Activated T-cell treated with anti-CD3 and anti-CD28 coated beads, Interleukin-2, amount 50 U/mL, for 72 hours (primary cell): ENCODE results near the gene CD36. TPM values are rescaled to one million over a fixed set of nuclear protein-coding genes. Genes with fewer than 3 reads are reported as not detected.

Source experiments
- ATAC-seq, 2 donors: fragments of 150-1000 bp; cut with Tn5 transposase; replicated peaks in 1 of 2; 2 replicates each; pipeline ENCODE4 v1.10.0; 2021; ENCODE audit warnings: moderate library complexity in 2 of 2, mild to moderate bottlenecking in 1 of 2
- DNase-seq, 2 donors: peaks; one replicate each; pipeline ENCODE4 v3.0.0; 2021 to 2022; ENCODE audit warnings: mixed read lengths in 1 of 2
- H3K27ac Mint-ChIP-seq: one replicate; pipeline ENCODE4 v1.8.0; 2022; ENCODE audit warnings: mild to moderate bottlenecking, moderate library complexity, mixed read lengths
- H3K27me3 Mint-ChIP-seq: one replicate; pipeline ENCODE4 v1.8.0; 2022; ENCODE audit warnings: low read depth, mixed read lengths
- H3K36me3 Mint-ChIP-seq, 2 donors: one replicate each; pipeline ENCODE4 v1.8.0; 2022; ENCODE audit warnings: mixed read lengths in 2 of 2, mild to moderate bottlenecking in 1 of 2; ENCODE audit not compliant: insufficient read depth in 2 of 2
- H3K4me1 Mint-ChIP-seq: one replicate; pipeline ENCODE4 v1.8.0; 2022; ENCODE audit warnings: low read depth, mixed read lengths
- H3K4me3 Mint-ChIP-seq, 2 donors: one replicate each; pipeline ENCODE4 v1.8.0; 2022; ENCODE audit warnings: mild to moderate bottlenecking in 2 of 2, mixed read lengths in 2 of 2, moderate library complexity in 2 of 2
- H3K9me3 Mint-ChIP-seq, 2 donors: one replicate each; pipeline ENCODE4 v1.8.0; 2022; ENCODE audit warnings: mixed read lengths in 2 of 2
- total RNA-seq, 2 donors: library from RNA; stranded (reverse); gene quantifications; one replicate each; pipeline ENCODE4 v1.2.3, GENCODE V29; 2022

CD36 gene
- under 1 TPM; 0.21 to 0.65 TPM for total RNA-seq

GRCh38 chr7:80637911-80638765, at the start of gene CD36:
TSS of gene CD36 (plus strand) at chr7:80638642. CDS start at chr7:80646741, 8,099 bp downstream.
- Mint-ChIP-seq H3K27ac (no peak within 1 kb of the TSS), H3K9me3 (no peaks in the 10 kb centered on the region), H3K4me3 (no peak within 1 kb of the TSS), H3K4me1 (no peaks in the 10 kb centered on the region), H3K27me3 (no peaks in the 10 kb centered on the region), H3K36me3 (no peaks in the 10 kb centered on the region)
- ATAC-seq, result no peak
- DNase-seq, result no peak

GRCh38 chr7:80589631-80590030, 48.8 kb upstream of the CD36 start:
- Mint-ChIP-seq H3K27ac (no peak overlapping the region), H3K4me1 (no peaks in the 10 kb centered on the region), H3K27me3 (no peaks in the 10 kb centered on the region), H3K4me3 (no peak overlapping the region), H3K9me3 (no peaks in the 10 kb centered on the region), H3K36me3 (no peaks in the 10 kb centered on the region)
- DNase-seq (no peak), ATAC-seq (no peak)

GRCh38 chr7:80591654-80592053, 46.8 kb upstream of the CD36 start:
- Mint-ChIP-seq H3K9me3 (peaks cover 0 to 3% of the 10 kb centered on the region in 2 donors), H3K4me1 (no peaks in the 10 kb centered on the region), H3K36me3 (no peaks in the 10 kb centered on the region), H3K27ac (no peak overlapping the region), H3K27me3 (no peaks in the 10 kb centered on the region), H3K4me3 (no peak overlapping the region)
- no peak for ATAC-seq
- no peak for DNase-seq

- H3K4me1 Mint-ChIP-seq, result no peaks in the 10 kb centered on the region
- no peaks in the 10 kb centered on the region for H3K27me3 Mint-ChIP-seq
- no peaks in the 10 kb centered on the region for H3K36me3 Mint-ChIP-seq
- no peak overlapping the region for H3K27ac Mint-ChIP-seq
- DNase-seq (no peak), ATAC-seq (no peak)
- no peak overlapping the region for H3K4me3 Mint-ChIP-seq
- peaks cover 0 to 3% of the 10 kb centered on the region in 2 donors for H3K9me3 Mint-ChIP-seq
These were observed 44.4 kb upstream of the CD36 start for GRCh38 chr7:80593869-80594586.

GRCh38 chr7:80596933-80597517, 41.4 kb upstream of the CD36 start:
- H3K9me3 Mint-ChIP-seq, result peaks cover 0 to 3% of the 10 kb centered on the region in 2 donors
- H3K36me3 Mint-ChIP-seq, result no peaks in the 10 kb centered on the region
- H3K27ac Mint-ChIP-seq, result no peak overlapping the region
- no peak overlapping the region for H3K4me3 Mint-ChIP-seq
- ATAC-seq (no peak), DNase-seq (no peak)
- H3K4me1 Mint-ChIP-seq, result no peaks in the 10 kb centered on the region
- no peaks in the 10 kb centered on the region for H3K27me3 Mint-ChIP-seq

- Mint-ChIP-seq H3K4me3 (no peak overlapping the region), H3K27me3 (no peaks in the 10 kb centered on the region), H3K9me3 (peaks cover 0 to 3% of the 10 kb centered on the region in 2 donors), H3K36me3 (no peaks in the 10 kb centered on the region), H3K27ac (no peak overlapping the region), H3K4me1 (no peaks in the 10 kb centered on the region)
- DNase-seq (no peak), ATAC-seq (no peak)
These were observed 40.6 kb upstream of the CD36 start for GRCh38 chr7:80597875-80598274.

GRCh38 chr7:80600046-80600445, 38.4 kb upstream of the CD36 start:
- ATAC-seq (no peak), DNase-seq (no peak)
- no peak overlapping the region for H3K27ac Mint-ChIP-seq
- H3K27me3 Mint-ChIP-seq, result no peaks in the 10 kb centered on the region
- no peak overlapping the region for H3K4me3 Mint-ChIP-seq
- no peaks in the 10 kb centered on the region for H3K4me1 Mint-ChIP-seq
- peaks cover 0 to 3% of the 10 kb centered on the region in 2 donors for H3K9me3 Mint-ChIP-seq
- no peaks in the 10 kb centered on the region for H3K36me3 Mint-ChIP-seq

- H3K36me3 Mint-ChIP-seq, result no peaks in the 10 kb centered on the region
- H3K27me3 Mint-ChIP-seq, result no peaks in the 10 kb centered on the region
- no peaks in the 10 kb centered on the region for H3K9me3 Mint-ChIP-seq
- no peak for ATAC-seq
- H3K4me3 Mint-ChIP-seq, result no peak overlapping the region
- H3K27ac Mint-ChIP-seq, result no peak overlapping the region
- DNase-seq, result no peak
- H3K4me1 Mint-ChIP-seq, result no peaks in the 10 kb centered on the region
These were observed 36.4 kb upstream of the CD36 start for GRCh38 chr7:80601999-80602398.

- no peak for ATAC-seq
- Mint-ChIP-seq H3K36me3 (no peaks in the 10 kb centered on the region), H3K4me3 (no peak overlapping the region), H3K9me3 (no peaks in the 10 kb centered on the region), H3K27ac (no peak overlapping the region), H3K4me1 (no peaks in the 10 kb centered on the region), H3K27me3 (no peaks in the 10 kb centered on the region)
- DNase-seq, result no peak
These were observed 34.5 kb upstream of the CD36 start for GRCh38 chr7:80603940-80604339.

- H3K27me3 Mint-ChIP-seq, result no peaks in the 10 kb centered on the region
- H3K4me3 Mint-ChIP-seq, result no peak overlapping the region
- no peaks in the 10 kb centered on the region for H3K4me1 Mint-ChIP-seq
- no peak overlapping the region for H3K27ac Mint-ChIP-seq
- no peaks in the 10 kb centered on the region for H3K9me3 Mint-ChIP-seq
- no peak for ATAC-seq
- DNase-seq, result no peak
- no peaks in the 10 kb centered on the region for H3K36me3 Mint-ChIP-seq
These were observed 34.0 kb upstream of the CD36 start for GRCh38 chr7:80604436-80604835.

- no peak overlapping the region for H3K4me3 Mint-ChIP-seq
- no peaks in the 10 kb centered on the region for H3K9me3 Mint-ChIP-seq
- H3K27me3 Mint-ChIP-seq, result no peaks in the 10 kb centered on the region
- H3K27ac Mint-ChIP-seq, result no peak overlapping the region
- no peaks in the 10 kb centered on the region for H3K36me3 Mint-ChIP-seq
- no peaks in the 10 kb centered on the region for H3K4me1 Mint-ChIP-seq
- no peak for ATAC-seq
- no peak for DNase-seq
These were observed 31.3 kb upstream of the CD36 start for GRCh38 chr7:80607136-80607535.

- H3K27ac Mint-ChIP-seq, result no peak overlapping the region
- no peak for ATAC-seq
- no peaks in the 10 kb centered on the region for H3K36me3 Mint-ChIP-seq
- DNase-seq, result no peak
- H3K27me3 Mint-ChIP-seq, result no peaks in the 10 kb centered on the region
- H3K4me3 Mint-ChIP-seq, result no peak overlapping the region
- no peaks in the 10 kb centered on the region for H3K4me1 Mint-ChIP-seq
- H3K9me3 Mint-ChIP-seq, result no peaks in the 10 kb centered on the region
These were observed 30.1 kb upstream of the CD36 start for GRCh38 chr7:80608336-80608735.

GRCh38 chr7:80609751-80610150, 28.7 kb upstream of the CD36 start:
- H3K9me3 Mint-ChIP-seq, result no peaks in the 10 kb centered on the region
- H3K4me1 Mint-ChIP-seq, result no peaks in the 10 kb centered on the region
- H3K4me3 Mint-ChIP-seq, result no peak overlapping the region
- ATAC-seq (no peak), DNase-seq (no peak)
- no peaks in the 10 kb centered on the region for H3K36me3 Mint-ChIP-seq
- no peak overlapping the region for H3K27ac Mint-ChIP-seq
- H3K27me3 Mint-ChIP-seq, result no peaks in the 10 kb centered on the region
